K562 (cell line): Measurements from ENCODE around the gene FGF12. TPM values are rescaled to one million over a fixed set of nuclear protein-coding genes. Genes with fewer than 3 reads are reported as not detected.

Experiments used
- ATAC-seq: fragments of 200-7000 bp; cut with Tn5 transposase; 3 replicates; pipeline ENCODE4 v1.9.1; 2020; ENCODE audit warnings: moderate library complexity
- BruUV-seq: library from RNA; stranded (reverse); fragments of 400-500 nt; replicated peaks from 2 replicates; lab custom pipeline; 2021; lab: Mats Ljungman, UMichigan
- CTCF ChIA-PET: fragments of 300-600 bp; formaldehyde crosslinking; extraction: SDS; loops from one replicate; lab custom pipeline; 2021; ENCODE audit warnings: low intra/inter-chr PET ratio; lab: Yijun Ruan, JAX
- POLR2A ChIA-PET: fragments of 300-600, 350-650 bp; sonication (Branson Sonifier 250); formaldehyde crosslinking; extraction: SDS; loops from one replicate; lab custom pipeline; 2021; ENCODE audit warnings: antibody characterized with exemption, inconsistent platforms; lab: Yijun Ruan, JAX
- DNase-seq, 4 experiments: peaks; one replicate each; pipeline versions ENCODE4 v3.0.0 to v3.0.0-alpha.2; 2011 to 2018; ENCODE audit warnings: low spot score in 3 of 4, mixed read lengths in 3 of 4; ENCODE audit errors: extremely low read depth in 1 of 4
- FAIRE-seq: peaks from 2 replicates; lab custom pipeline; 2011; peaks lifted over from hg19 to GRCh38; lab: Jason Lieb, UNC
- H2AFZ ChIP-seq: 2 replicates; pipeline ENCODE4 v1.6.0; 2011; ENCODE audit warnings: low read depth, low read length, control low read depth, inconsistent platforms
- H3K27ac ChIP-seq: fragments of 200-600 bp; 3 replicates; pipeline ENCODE4 v1.8.0; 2011; ENCODE audit warnings: low read depth, mild to moderate bottlenecking, control low read depth, inconsistent platforms, low read length, moderate library complexity, mixed read lengths; ENCODE audit errors: extremely low read depth
- H3K27me3 ChIP-seq, 2 experiments: fragments of 300-600 bp in 1 of 2; 2 replicates in 1 of 2; 3 replicates in 1 of 2; pipeline versions ENCODE4 v1.6.0 to v1.8.0; 2011; ENCODE audit warnings: inconsistent platforms in 2 of 2, low read length in 2 of 2, mild to moderate bottlenecking in 1 of 2, mixed read lengths in 1 of 2, moderate library complexity in 1 of 2; ENCODE audit not compliant: control insufficient read depth in 2 of 2, insufficient read depth in 2 of 2
- H3K36me3 ChIP-seq: fragments of 300-600 bp; 3 replicates; pipeline ENCODE4 v1.8.0; 2011; ENCODE audit warnings: mild to moderate bottlenecking, low read length, inconsistent platforms; ENCODE audit not compliant: control insufficient read depth, insufficient read depth
- H3K4me1 ChIP-seq, 2 experiments: fragments of 200-600 bp in 1 of 2; replicated peaks in 1 of 2; 2 replicates in 1 of 2; 3 replicates in 1 of 2; pipeline versions ENCODE4 v1.5.1 to v1.8.0; 2011; ENCODE audit warnings: inconsistent platforms in 2 of 2, low read length in 2 of 2, mild to moderate bottlenecking in 1 of 2, mixed read lengths in 1 of 2, moderate library complexity in 1 of 2; ENCODE audit not compliant: control insufficient read depth in 2 of 2, insufficient read depth in 2 of 2
- H3K4me2 ChIP-seq: 2 replicates; pipeline ENCODE4 v1.6.1; 2011; ENCODE audit warnings: low read length, control low read depth, inconsistent platforms, mixed read lengths; ENCODE audit not compliant: insufficient read depth
- H3K4me3 ChIP-seq: fragments of 200-600 bp; sonication (generic), shearing (Covaris generic); 2 replicates; pipeline ENCODE4 v1.5.1; 2016; ENCODE audit warnings: control low read depth, inconsistent platforms
- H3K79me2 ChIP-seq: fragments of 200-600 bp; 3 replicates; pipeline ENCODE4 v1.8.0; 2011; ENCODE audit warnings: low read length, inconsistent platforms; ENCODE audit not compliant: control insufficient read depth, insufficient read depth
- H3K9ac ChIP-seq, 2 experiments: 2 replicates each; pipeline versions ENCODE4 v1.6.0 to v1.6.1; 2011; ENCODE audit warnings: low read depth in 2 of 2, low read length in 2 of 2, control low read depth in 1 of 2, inconsistent platforms in 1 of 2, mild to moderate bottlenecking in 1 of 2, mixed read lengths in 1 of 2; ENCODE audit not compliant: insufficient read depth in 1 of 2
- H3K9me1 ChIP-seq: one replicate; pipeline ENCODE4 v1.6.0; 2011; ENCODE audit warnings: inconsistent platforms, mild to moderate bottlenecking, low read length, moderate library complexity; ENCODE audit not compliant: control insufficient read depth, insufficient read depth
- H3K9me3 ChIP-seq: replicated peaks from 2 replicates; pipeline ENCODE4 v1.5.1; 2011; ENCODE audit warnings: low read depth, low read length, inconsistent platforms; ENCODE audit not compliant: control insufficient read depth, insufficient read depth
- H4K20me1 ChIP-seq: replicated peaks from 2 replicates; pipeline ENCODE4 v1.6.1; 2011; ENCODE audit warnings: low read length, inconsistent platforms, mixed read lengths; ENCODE audit not compliant: control insufficient read depth, insufficient read depth
- NFYB ChIP-seq: IDR thresholded peaks from 2 replicates; pipeline ENCODE4 v1.6.1; 2011; ENCODE audit warnings: mild to moderate bottlenecking, moderate library complexity; ENCODE audit not compliant: insufficient read length; ENCODE audit errors: extremely low read depth
- RBM39 ChIP-seq: fragments of 200-400 bp; formaldehyde crosslinking; optimal IDR thresholded peaks from 2 replicates; pipeline ENCODE3; 2018; ENCODE audit warnings: low read depth, low read length
- SPI1 ChIP-seq: IDR thresholded peaks from 2 replicates; pipeline ENCODE4 v1.6.1; 2011; ENCODE audit warnings: low read depth, low read length, control low read depth, borderline replicate concordance
- ZNF384 ChIP-seq: IDR thresholded peaks from 2 replicates; pipeline ENCODE4 v1.6.1; 2012; ENCODE audit warnings: low read depth, low read length, improper control_type of control experiment
- WGBS: fragments of 100-300 bp; shearing (Covaris generic); methylation state at CpG from one replicate; pipeline ENCODE4 v1.1.6; 2016; ENCODE audit warnings: low coverage, mixed read lengths; ENCODE audit not compliant: insufficient coverage; ENCODE audit errors: missing lambda C conversion rate; 5-methylcytosine and 5-hydroxymethylcytosine counted together
- in situ Hi-C: fragments of 300-500 bp; cut with MboI; formaldehyde crosslinking; loops from 4 replicates; pipeline ENCODE4 v1.15.0; 2018; ENCODE audit warnings: inconsistent platforms, mixed read lengths
- intact Hi-C: fragments of 100-400 bp; cut with micrococcal nuclease; formaldehyde crosslinking; loops from 2 replicates; pipeline ENCODE4 v1.14.2; 2022
- polyA plus RNA-seq, 8 experiments: library from polyadenylated mRNA; depleted of rRNA in 4 of 8; stranded (reverse) in 5 of 8; unstranded in 3 of 8; fragments of >200 nt; fragmentation: Nextera tagmentation in 2 of 8; fragmentation: Illumina TruSeq in 1 of 8; extraction: Ambion mirVana in 2 of 8; extraction: Trizol in 1 of 8; gene quantifications; 2 replicates each; pipeline versions ENCODE4 v1.2.1 to v1.2.3, GENCODE V29; 2011 to 2014; ENCODE audit warnings: inconsistent platforms in 1 of 8, missing spikeins in 1 of 8
- total RNA-seq, 7 experiments: library from RNA; depleted of rRNA in 6 of 7; stranded (reverse); fragments of >200 nt in 6 of 7; fragmentation: Illumina TruSeq in 2 of 7; extraction: Trizol in 2 of 7; gene quantifications; 2 replicates each; pipeline versions ENCODE4 v1.2.1 to v1.2.3, GENCODE V29; 2011 to 2021; ENCODE audit warnings: low replicate concordance in 1 of 7
- TF ChIP-seq, protein P1 (sequence below): fragments of 250-450 bp; sonication (Bioruptor Pico); IDR thresholded peaks from 2 replicates; pipeline ENCODE4 v1.8.0; 2021; ENCODE audit warnings: mild to moderate bottlenecking, moderate library complexity

Gene FGF12
- total and polyA plus RNA-seq, 9 of the 15 experiments (the other 6 are each of a cell fraction or from before 2014, with no cell fraction given) = not detected

DNA sequence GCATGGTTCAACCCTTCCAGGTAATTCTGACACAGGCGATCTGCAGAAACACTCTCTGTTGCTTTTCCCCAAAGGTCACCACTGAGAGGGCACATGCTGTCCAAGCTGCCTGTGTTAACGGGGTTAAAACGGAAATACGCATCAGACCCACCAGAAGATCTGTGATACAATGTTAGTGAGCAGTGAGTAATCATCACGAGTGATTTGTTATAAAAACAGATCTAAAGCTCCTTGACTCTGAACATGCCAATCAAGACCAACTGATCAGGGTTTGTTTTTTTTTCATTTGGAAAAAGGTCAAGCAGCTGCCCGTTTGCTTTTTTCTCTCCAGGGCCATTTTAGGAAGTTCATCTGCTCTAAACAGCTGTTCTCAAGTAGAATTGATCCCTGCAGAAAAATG lies 43.2 kb downstream of the FGF12 start:
- Histone ChIP-seq H3K36me3 (no peaks in the 10 kb centered on the region), H4K20me1 (no peaks in the 10 kb centered on the region), H3K4me2 (no peak overlapping the region), H3K27ac (no peak overlapping the region), H3K79me2 (no peaks in the 10 kb centered on the region), H3K9ac (no peak overlapping the region), H3K4me3 (no peak overlapping the region), H2AFZ (no peak overlapping the region), H3K9me3 (no peaks in the 10 kb centered on the region), H3K27me3 (no peaks in the 10 kb centered on the region), H3K4me1 (no peaks in the 10 kb centered on the region), H3K9me1 (no peaks in the 10 kb centered on the region)
- FAIRE-seq (no peak), ATAC-seq (no peak), DNase-seq (no peak)
- CTCF ChIA-PET = no interaction called here
- no peak for TF ChIP-seq SPI1
- TF ChIP-seq RBM39 = no peak
- no peak for TF ChIP-seq NFYB
- TF ChIP-seq ZNF384 = no peak
- TF ChIP-seq, protein P1, sequence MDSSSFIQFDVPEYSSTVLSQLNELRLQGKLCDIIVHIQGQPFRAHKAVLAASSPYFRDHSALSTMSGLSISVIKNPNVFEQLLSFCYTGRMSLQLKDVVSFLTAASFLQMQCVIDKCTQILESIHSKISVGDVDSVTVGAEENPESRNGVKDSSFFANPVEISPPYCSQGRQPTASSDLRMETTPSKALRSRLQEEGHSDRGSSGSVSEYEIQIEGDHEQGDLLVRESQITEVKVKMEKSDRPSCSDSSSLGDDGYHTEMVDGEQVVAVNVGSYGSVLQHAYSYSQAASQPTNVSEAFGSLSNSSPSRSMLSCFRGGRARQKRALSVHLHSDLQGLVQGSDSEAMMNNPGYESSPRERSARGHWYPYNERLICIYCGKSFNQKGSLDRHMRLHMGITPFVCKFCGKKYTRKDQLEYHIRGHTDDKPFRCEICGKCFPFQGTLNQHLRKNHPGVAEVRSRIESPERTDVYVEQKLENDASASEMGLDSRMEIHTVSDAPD (CRISPR knock-in tag) = no peak
- POLR2A ChIA-PET = no interaction called here
- intact Hi-C loops (no loop called here), in situ Hi-C loops (no loop called here)
- WGBS = 1% methylated on average over 6 of the region's 6 CpGs
- no TSS peak for BruUV-seq
